SU-DHL-6 (cell line): ENCODE results near the gene ADAMTS17.
"Not testable (repeated sequence)": the region's sequence is repeated elsewhere in the genome, so short reads cannot be mapped to it uniquely, and the experiment has no call there.

Source experiments
- H2AFZ ChIP-seq: fragments of 200-600 bp; sonication (generic); 2 replicates; pipeline ENCODE4 v1.6.1; 2014; ENCODE audit warnings: low read depth, mild to moderate bottlenecking, moderate library complexity, mixed read lengths, antibody characterized with exemption, low read length; ENCODE audit not compliant: severe bottlenecking
- H3F3A ChIP-seq: fragments of 200-600 bp; shearing (Covaris generic); 2 replicates; pipeline ENCODE4 v1.6.0; 2016; ENCODE audit warnings: antibody characterized with exemption, mild to moderate bottlenecking; ENCODE audit not compliant: insufficient read depth
- H3K27ac ChIP-seq: fragments of 200-600 bp; sonication (generic); 2 replicates; pipeline ENCODE4 v1.5.1; 2016; ENCODE audit warnings: low read depth, mild to moderate bottlenecking, low read length, moderate library complexity, mixed read lengths
- H3K27me3 ChIP-seq: fragments of 200-600 bp; sonication (generic), shearing (Covaris generic); 2 replicates; pipeline ENCODE4 v1.6.0; 2014; ENCODE audit warnings: mild to moderate bottlenecking, low read length
- H3K36me3 ChIP-seq: fragments of 200-600 bp; sonication (generic); 2 replicates; pipeline ENCODE4 v1.6.1; 2014; ENCODE audit warnings: mild to moderate bottlenecking, low read length, mixed read lengths
- H3K4me2 ChIP-seq: fragments of 300-600, 200-600 bp; shearing (Covaris generic), sonication (generic); 2 replicates; pipeline ENCODE4 v1.6.0; 2014; ENCODE audit warnings: low read length, low read depth, mild to moderate bottlenecking; ENCODE audit not compliant: poor library complexity, severe bottlenecking
- H3K4me3 ChIP-seq: fragments of 200-600 bp; sonication (generic); 2 replicates; pipeline ENCODE4 v1.5.1; 2014; ENCODE audit warnings: antibody characterized with exemption, low read length, mild to moderate bottlenecking, mixed read lengths; ENCODE audit not compliant: insufficient read depth, poor library complexity, severe bottlenecking
- H3K79me2 ChIP-seq: fragments of 200-600 bp; sonication (generic); 2 replicates; pipeline ENCODE4 v1.6.1; 2014; ENCODE audit warnings: mild to moderate bottlenecking, low read length, moderate library complexity; ENCODE audit not compliant: insufficient read depth
- H3K9ac ChIP-seq: fragments of 200-600 bp; sonication (generic); 2 replicates; pipeline ENCODE4 v1.7.0; 2014; ENCODE audit warnings: mild to moderate bottlenecking, low read length
- H3K9me2 ChIP-seq: fragments of 200-600 bp; sonication (generic); replicated peaks from 2 replicates; pipeline ENCODE4 v1.6.1; 2014; ENCODE audit warnings: low read length; ENCODE audit not compliant: insufficient read depth
- H3K9me3 ChIP-seq: fragments of 200-600 bp; sonication (generic); 2 replicates; pipeline ENCODE4 v1.6.1; 2014; ENCODE audit warnings: low read length, mixed read lengths; ENCODE audit not compliant: insufficient read depth
- H4K20me1 ChIP-seq: fragments of 200-600 bp; sonication (generic); 2 replicates; pipeline ENCODE4 v1.6.1; 2014; ENCODE audit warnings: low read depth, mild to moderate bottlenecking, antibody characterized with exemption, low read length, moderate library complexity, mixed read lengths
- EZH2phosphoT487 ChIP-seq: fragments of 200-600 bp; sonication (generic), shearing (Covaris generic); conservative IDR thresholded peaks from 2 replicates; pipeline ENCODE4 v1.6.1; 2018; ENCODE audit warnings: mild to moderate bottlenecking, antibody characterized with exemption, low read length, moderate library complexity, mixed read lengths
- TF ChIP-seq, protein P1 (sequence below): fragments of 200-600 bp; sonication (generic); IDR thresholded peaks from one replicate; pipeline ENCODE4 v1.5.1; 2017; ENCODE audit warnings: antibody characterized with exemption, mild to moderate bottlenecking, low read length, moderate library complexity; ENCODE audit not compliant: insufficient read depth, poor library complexity, severe bottlenecking

The ADAMTS17 gene

DNA sequence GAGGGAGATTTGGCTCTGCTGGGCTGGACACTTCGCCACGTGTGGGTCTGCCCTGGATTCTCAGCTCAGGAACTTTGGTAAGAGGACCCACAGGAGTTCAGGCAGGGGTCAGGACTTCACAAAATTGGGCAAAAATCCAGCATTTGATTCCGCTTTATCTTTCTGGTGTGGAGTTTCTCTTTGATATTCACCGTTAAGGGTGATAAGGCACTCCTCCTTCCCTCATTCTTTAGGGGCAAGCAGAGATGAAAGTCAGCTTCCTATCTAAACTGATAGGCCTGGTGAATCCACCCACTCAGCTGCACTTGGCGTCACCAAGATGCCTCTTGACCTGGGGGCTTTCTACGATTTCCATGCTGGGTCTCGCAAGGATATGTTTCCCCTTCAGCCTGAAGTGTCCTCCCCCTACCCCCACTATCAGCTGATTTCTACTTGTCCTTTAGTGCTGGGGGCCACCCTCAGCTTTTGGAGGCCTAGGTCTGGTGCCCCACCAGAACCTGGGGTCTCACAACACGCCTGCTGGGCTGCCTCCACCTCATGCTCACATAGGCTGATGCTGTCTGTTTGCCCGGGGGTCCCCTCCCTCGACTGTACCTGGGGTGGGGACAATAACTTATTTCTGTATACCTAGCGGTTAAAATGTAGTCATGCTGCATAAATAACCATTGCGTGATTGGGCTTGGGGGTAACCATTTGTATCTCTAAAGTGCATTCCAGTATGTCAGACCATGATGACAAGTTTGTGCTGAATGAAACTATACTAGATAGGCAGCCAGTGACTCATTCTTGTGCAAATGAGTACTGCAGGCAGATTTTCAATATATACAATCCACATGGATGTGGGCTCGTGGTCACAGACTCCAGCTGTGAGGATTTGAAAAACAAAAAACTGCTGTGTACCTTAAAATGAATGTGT lies 248.3 kb downstream of the ADAMTS17 start:
- H3K4me3 ChIP-seq: no peak overlapping the region
- no peak overlapping the region for H3K27ac ChIP-seq
- H3K9me3 ChIP-seq: no peaks in the 10 kb centered on the region
- H3K27me3 ChIP-seq: no peaks in the 10 kb centered on the region
- no peaks in the 10 kb centered on the region for H3F3A ChIP-seq
- no peaks in the 10 kb centered on the region for H3K9me2 ChIP-seq
- TF ChIP-seq, protein P1, sequence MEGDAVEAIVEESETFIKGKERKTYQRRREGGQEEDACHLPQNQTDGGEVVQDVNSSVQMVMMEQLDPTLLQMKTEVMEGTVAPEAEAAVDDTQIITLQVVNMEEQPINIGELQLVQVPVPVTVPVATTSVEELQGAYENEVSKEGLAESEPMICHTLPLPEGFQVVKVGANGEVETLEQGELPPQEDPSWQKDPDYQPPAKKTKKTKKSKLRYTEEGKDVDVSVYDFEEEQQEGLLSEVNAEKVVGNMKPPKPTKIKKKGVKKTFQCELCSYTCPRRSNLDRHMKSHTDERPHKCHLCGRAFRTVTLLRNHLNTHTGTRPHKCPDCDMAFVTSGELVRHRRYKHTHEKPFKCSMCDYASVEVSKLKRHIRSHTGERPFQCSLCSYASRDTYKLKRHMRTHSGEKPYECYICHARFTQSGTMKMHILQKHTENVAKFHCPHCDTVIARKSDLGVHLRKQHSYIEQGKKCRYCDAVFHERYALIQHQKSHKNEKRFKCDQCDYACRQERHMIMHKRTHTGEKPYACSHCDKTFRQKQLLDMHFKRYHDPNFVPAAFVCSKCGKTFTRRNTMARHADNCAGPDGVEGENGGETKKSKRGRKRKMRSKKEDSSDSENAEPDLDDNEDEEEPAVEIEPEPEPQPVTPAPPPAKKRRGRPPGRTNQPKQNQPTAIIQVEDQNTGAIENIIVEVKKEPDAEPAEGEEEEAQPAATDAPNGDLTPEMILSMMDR: no peak
- TF ChIP-seq EZH2phosphoT487: no peak
- H2AFZ ChIP-seq: no peak overlapping the region
- H3K79me2 ChIP-seq: no peaks in the 10 kb centered on the region
- no peaks in the 10 kb centered on the region for H4K20me1 ChIP-seq
- H3K4me2 ChIP-seq: no peak overlapping the region
- H3K9ac ChIP-seq: no peak overlapping the region
- no peaks in the 10 kb centered on the region for H3K36me3 ChIP-seq

DNA sequence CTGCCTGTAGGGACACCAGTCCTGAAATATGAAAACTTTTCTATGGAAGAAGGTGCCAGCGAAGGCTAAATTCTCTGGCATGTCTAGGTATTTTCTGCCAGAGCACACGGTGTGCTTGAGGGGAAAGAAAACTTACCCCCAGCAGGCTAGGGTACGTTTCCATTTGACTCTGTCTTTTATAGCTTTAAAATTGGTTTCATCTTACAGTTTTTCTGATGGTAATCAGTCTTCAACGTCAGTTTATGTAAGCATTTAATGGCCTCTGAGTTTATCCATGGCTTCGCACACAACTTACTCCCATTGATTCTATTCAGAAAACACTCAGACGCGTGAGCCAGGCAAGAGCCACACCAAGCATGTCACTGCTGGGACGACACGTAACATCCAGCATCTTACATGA lies 249.7 kb downstream of the ADAMTS17 start:
- no peaks in the 10 kb centered on the region for H3K9me2 ChIP-seq

DNA sequence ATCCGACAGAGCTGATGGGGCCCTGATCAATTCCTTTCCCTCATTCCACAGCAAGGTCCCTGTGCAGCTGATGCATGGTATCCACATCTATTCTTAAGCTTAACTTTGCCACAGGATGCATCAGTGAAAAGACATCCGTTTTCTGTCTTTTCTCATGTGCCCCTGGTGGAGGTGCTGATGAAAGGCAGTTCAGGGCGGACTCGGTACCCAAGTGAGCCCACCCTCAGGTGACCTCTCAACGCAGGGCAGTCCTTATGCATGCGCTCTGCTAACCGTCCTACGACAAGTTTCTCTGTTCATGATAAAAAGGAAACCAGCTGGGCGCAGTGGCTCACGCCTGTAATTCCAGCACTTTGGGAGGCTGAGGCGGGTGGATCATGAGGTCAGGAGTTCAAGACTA lies 251.4 kb downstream of the ADAMTS17 start:
- no peak overlapping the region for H2AFZ ChIP-seq
- no peak overlapping the region for H3K27ac ChIP-seq
- no peaks in the 10 kb centered on the region for H3K9me3 ChIP-seq
- H3K36me3 ChIP-seq: no peaks in the 10 kb centered on the region
- H3K9me2 ChIP-seq: no peaks in the 10 kb centered on the region
- H3K9ac ChIP-seq: no peak overlapping the region
- H3F3A ChIP-seq: no peaks in the 10 kb centered on the region
- TF ChIP-seq EZH2phosphoT487: no peak
- TF ChIP-seq, protein P1: no peak
- H3K79me2 ChIP-seq: no peaks in the 10 kb centered on the region
- H3K4me3 ChIP-seq: no peak overlapping the region
- H3K27me3 ChIP-seq: no peaks in the 10 kb centered on the region
- no peaks in the 10 kb centered on the region for H4K20me1 ChIP-seq
- H3K4me2 ChIP-seq: no peak overlapping the region

More for the DNA sequence above, 249.7 kb downstream of the ADAMTS17 start:
- Histone ChIP-seq H2AFZ (no peak overlapping the region), H3K9me3 (no peaks in the 10 kb centered on the region), H3K4me2 (no peak overlapping the region), H3K79me2 (no peaks in the 10 kb centered on the region), H3K9ac (no peak overlapping the region), H3K4me3 (no peak overlapping the region), H3K27me3 (no peaks in the 10 kb centered on the region), H3K36me3 (no peaks in the 10 kb centered on the region), H3K27ac (no peak overlapping the region), H4K20me1 (no peaks in the 10 kb centered on the region), H3F3A (no peaks in the 10 kb centered on the region)
- TF ChIP-seq EZH2phosphoT487: no peak
- TF ChIP-seq, protein P1: no peak

DNA sequence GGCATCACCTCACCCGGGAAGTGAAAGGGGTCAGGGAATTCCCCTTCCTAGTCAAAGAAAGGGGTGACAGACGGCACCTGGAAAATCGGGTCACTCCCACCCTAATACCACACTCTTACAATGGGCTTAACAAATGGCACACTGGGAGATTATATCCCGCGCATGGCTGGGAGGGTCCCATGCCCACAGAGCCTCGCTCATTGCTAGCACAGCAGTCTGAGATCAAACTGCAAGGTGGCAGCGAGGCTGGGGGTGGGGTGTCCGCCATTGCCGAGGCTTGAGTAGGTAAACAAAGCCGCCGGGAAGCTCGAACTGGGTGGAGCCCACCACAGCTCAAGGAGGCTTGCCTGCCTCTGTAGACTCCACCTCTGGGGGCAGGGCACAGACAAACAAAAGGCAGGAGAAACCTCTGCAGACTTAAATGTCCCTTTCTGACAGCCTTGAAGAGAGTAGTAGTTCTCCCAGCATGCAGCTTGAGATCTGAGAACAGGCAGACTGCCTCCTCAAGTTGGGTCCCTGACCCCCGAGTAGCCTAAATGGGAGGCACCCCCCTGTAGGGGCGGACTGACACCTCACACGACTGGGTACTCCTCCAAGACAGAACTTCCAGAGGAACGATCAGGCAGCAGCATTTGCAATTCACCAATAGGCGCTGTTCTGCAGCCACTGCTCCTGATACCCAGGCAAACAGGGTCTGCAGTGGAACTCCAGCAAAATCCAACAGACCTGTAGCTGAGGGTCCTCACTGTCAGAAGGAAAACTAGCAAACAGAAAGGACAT lies 257.5 kb downstream of the ADAMTS17 start:
- not testable (repeated sequence) for H3K79me2 ChIP-seq, H2AFZ ChIP-seq, H3K4me3 ChIP-seq, H3K4me2 ChIP-seq, H3K9ac ChIP-seq, H4K20me1 ChIP-seq, H3F3A ChIP-seq, H3K9me2 ChIP-seq, H3K27ac ChIP-seq, H3K27me3 ChIP-seq, H3K9me3 ChIP-seq, H3K36me3 ChIP-seq
